Endodermal cell (in vitro differentiated cells): Measurements from ENCODE around the gene MTMR12. TPM values are rescaled to one million over a fixed set of nuclear protein-coding genes. Genes with fewer than 3 reads are reported as not detected.

Experiments used
- DNase-seq: peaks from one replicate; pipeline ENCODE4 v3.0.0-alpha.2; 2017
- H3K27ac ChIP-seq: 2 replicates; pipeline ENCODE4 v1.5.1; 2013; ENCODE audit warnings: mild to moderate bottlenecking, low read depth, low read length, moderate library complexity
- H3K27me3 ChIP-seq: 2 replicates; pipeline ENCODE4 v1.6.1; 2013; ENCODE audit warnings: mild to moderate bottlenecking, low read length, moderate library complexity; ENCODE audit not compliant: insufficient read depth, control insufficient read depth, poor library complexity, severe bottlenecking
- H3K36me3 ChIP-seq: 2 replicates; pipeline ENCODE4 v1.7.0; 2013; ENCODE audit warnings: mild to moderate bottlenecking, low read length, moderate library complexity; ENCODE audit not compliant: control insufficient read depth, insufficient read depth
- H3K4me1 ChIP-seq: one replicate; pipeline ENCODE4 v1.7.0; 2013; ENCODE audit warnings: low read length; ENCODE audit not compliant: control insufficient read depth, insufficient read depth
- H3K4me3 ChIP-seq: 2 replicates; pipeline ENCODE4 v1.5.1; 2013; ENCODE audit warnings: mild to moderate bottlenecking, low read length, moderate library complexity
- H3K9ac ChIP-seq: 2 replicates; pipeline ENCODE4 v1.6.1; 2013; ENCODE audit warnings: mild to moderate bottlenecking, low read length, moderate library complexity; ENCODE audit not compliant: poor library complexity, severe bottlenecking; ENCODE audit errors: extremely low read depth
- H3K9me3 ChIP-seq: 2 replicates; pipeline ENCODE4 v1.6.1; 2013; ENCODE audit warnings: mild to moderate bottlenecking, low read length, moderate library complexity; ENCODE audit not compliant: control insufficient read depth
- H3K27ac Mint-ChIP-seq: 2 replicates; pipeline ENCODE4 v1.8.0; 2020; ENCODE audit warnings: mixed read lengths
- H3K27me3 Mint-ChIP-seq: 2 replicates; pipeline ENCODE4 v1.8.0; 2021; ENCODE audit warnings: mild to moderate bottlenecking, mixed read lengths; ENCODE audit not compliant: insufficient read depth
- H3K36me3 Mint-ChIP-seq: 2 replicates; pipeline ENCODE4 v1.8.0; 2020; ENCODE audit warnings: low read depth, mixed read lengths
- H3K4me1 Mint-ChIP-seq: 2 replicates; pipeline ENCODE4 v1.8.0; 2020; ENCODE audit warnings: mixed read lengths
- H3K4me3 Mint-ChIP-seq: 2 replicates; pipeline ENCODE4 v1.8.0; 2020; ENCODE audit warnings: mild to moderate bottlenecking, moderate library complexity, mixed read lengths
- H3K9me3 Mint-ChIP-seq: 2 replicates; pipeline ENCODE4 v1.8.0; 2020; ENCODE audit warnings: mild to moderate bottlenecking, mixed read lengths
- WGBS, 2 experiments: methylation state at CpG; one replicate each; pipeline versions ENCODE4 v1.1.5 to v1.1.7; 2013; ENCODE audit warnings: missing lambda C conversion rate in 2 of 2, mixed read lengths in 1 of 2; ENCODE audit not compliant: insufficient coverage in 1 of 2, insufficient read length in 1 of 2; 5-methylcytosine and 5-hydroxymethylcytosine counted together
- total RNA-seq, 2 donors: library from RNA; stranded (reverse); fragmentation: NEBNext Ultra II Directional in 1 of 2; extraction: Animal tissue kit (Norgen Biotek cat#: 25700) in 1 of 2; gene quantifications; 2 replicates in 1 of 2; 3 replicates in 1 of 2; pipeline ENCODE4 v1.2.1, GENCODE V29; 2021
- TF ChIP-seq, protein P1 (sequence below): fragments of 200-600 bp; sonication (generic); conservative IDR thresholded peaks from 2 replicates; pipeline ENCODE4 v1.5.0; 2021; ENCODE audit warnings: antibody characterized with exemption, mild to moderate bottlenecking

The MTMR12 gene
- total RNA-seq, 2 donors from 2014 or later = 32.7 to 33.3 TPM

DNA sequence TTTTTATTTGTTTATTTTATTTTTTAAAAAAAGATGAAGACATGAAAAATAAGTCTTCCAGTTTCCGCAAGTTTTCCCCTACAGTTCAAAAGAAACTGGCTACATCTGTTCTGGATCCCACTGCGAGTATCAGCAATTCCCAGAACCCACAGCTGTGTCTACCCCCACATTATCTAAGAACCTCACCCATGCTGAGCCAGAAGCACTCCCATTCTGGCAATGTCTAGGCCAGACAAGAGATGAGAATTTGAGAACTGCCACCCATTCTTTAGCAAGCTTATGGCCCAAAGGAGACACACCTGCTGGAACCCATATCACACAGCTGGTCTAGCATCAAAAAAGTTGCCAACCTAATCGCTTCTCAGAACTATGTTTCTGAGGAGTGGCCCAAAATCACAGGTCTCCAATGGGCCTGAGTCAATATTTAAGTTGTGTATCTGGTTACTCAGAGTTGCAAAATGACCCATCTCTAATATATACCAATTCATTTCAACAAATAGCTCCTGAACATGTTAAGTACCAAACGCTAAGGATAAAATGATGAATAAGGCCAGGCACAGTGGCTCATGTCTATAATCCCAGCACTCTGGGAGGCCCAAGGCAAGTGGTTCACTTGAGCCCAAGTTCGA lies 27.1 kb downstream of the MTMR12 start:
- Histone ChIP-seq H3K36me3 (peaks cover 11% of the 10 kb centered on the region), H3K4me1 (peaks cover 15% of the 10 kb centered on the region), H3K27me3 (no peaks in the 10 kb centered on the region), H3K4me3 (no peak overlapping the region), H3K27ac (no peak overlapping the region), H3K9me3 (peaks cover 13% of the 10 kb centered on the region), H3K9ac (no peak overlapping the region)
- H3K4me3 Mint-ChIP-seq = no peak overlapping the region
- H3K9me3 Mint-ChIP-seq = peaks cover 14% of the 10 kb centered on the region
- H3K4me1 Mint-ChIP-seq = peaks cover 52% of the 10 kb centered on the region
- no peak for DNase-seq
- WGBS, 2 experiments = 87 to 98% methylated on average over 2 to 5 of the region's 5 CpGs
- H3K36me3 Mint-ChIP-seq = peaks cover 35% of the 10 kb centered on the region
- TF ChIP-seq, protein P1, sequence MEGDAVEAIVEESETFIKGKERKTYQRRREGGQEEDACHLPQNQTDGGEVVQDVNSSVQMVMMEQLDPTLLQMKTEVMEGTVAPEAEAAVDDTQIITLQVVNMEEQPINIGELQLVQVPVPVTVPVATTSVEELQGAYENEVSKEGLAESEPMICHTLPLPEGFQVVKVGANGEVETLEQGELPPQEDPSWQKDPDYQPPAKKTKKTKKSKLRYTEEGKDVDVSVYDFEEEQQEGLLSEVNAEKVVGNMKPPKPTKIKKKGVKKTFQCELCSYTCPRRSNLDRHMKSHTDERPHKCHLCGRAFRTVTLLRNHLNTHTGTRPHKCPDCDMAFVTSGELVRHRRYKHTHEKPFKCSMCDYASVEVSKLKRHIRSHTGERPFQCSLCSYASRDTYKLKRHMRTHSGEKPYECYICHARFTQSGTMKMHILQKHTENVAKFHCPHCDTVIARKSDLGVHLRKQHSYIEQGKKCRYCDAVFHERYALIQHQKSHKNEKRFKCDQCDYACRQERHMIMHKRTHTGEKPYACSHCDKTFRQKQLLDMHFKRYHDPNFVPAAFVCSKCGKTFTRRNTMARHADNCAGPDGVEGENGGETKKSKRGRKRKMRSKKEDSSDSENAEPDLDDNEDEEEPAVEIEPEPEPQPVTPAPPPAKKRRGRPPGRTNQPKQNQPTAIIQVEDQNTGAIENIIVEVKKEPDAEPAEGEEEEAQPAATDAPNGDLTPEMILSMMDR = no peak
- no peaks in the 10 kb centered on the region for H3K27me3 Mint-ChIP-seq
- peak overlapping the region; percentile 36 for H3K27ac Mint-ChIP-seq

DNA sequence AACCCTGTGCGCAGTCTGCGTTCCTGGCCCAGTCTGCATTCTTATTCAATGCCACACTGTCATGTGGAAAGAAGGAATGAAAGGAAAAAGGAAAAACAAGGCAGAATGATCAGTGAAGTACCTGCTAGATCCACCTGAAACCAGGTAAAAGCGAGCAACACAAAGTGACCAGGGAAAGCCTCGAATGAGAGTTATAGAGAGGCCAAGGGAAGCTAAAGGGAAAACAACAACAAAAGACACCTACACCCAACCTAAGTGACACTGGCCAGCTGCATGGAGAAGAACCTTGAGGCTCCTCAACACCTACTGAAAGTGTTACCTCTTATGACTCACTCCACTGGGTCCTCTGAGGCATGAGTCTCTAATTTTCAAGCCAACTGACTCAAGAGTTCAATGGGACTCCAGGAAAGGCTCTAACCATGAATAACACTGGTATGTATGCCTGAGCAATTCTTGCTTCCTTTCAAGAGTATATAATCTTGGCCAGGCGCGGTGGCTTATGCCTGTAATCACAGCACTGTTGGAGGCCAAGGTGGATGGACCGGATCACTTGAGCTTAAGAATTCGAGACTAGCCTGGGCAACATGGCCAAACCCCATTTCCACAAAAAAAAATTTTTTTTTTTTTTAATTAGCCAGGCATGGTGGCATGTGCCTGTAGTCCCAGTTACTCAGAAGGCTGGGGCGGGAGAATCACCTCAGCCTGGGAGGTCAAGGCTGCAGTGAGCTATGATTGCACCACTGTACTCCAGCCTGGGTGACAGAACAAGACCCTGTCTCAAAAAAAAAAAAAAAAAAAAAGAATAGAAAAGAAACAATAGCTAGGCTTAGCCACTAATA lies 29.0 kb downstream of the MTMR12 start:
- no peak for DNase-seq
- Mint-ChIP-seq H3K36me3 (peaks cover 30% of the 10 kb centered on the region), H3K9me3 (peaks cover 6% of the 10 kb centered on the region), H3K27ac (no peak overlapping the region), H3K27me3 (no peaks in the 10 kb centered on the region), H3K4me3 (no peak overlapping the region), H3K4me1 (peaks cover 57% of the 10 kb centered on the region)
- TF ChIP-seq, protein P1 = no peak
- Histone ChIP-seq H3K4me1 (peaks cover 20% of the 10 kb centered on the region), H3K9me3 (peaks cover under 1% of the 10 kb centered on the region), H3K36me3 (peaks cover 19% of the 10 kb centered on the region), H3K4me3 (no peak overlapping the region), H3K27ac (no peak overlapping the region), H3K9ac (no peak overlapping the region), H3K27me3 (no peaks in the 10 kb centered on the region)
- WGBS, 2 experiments = 92 to 94% methylated on average over 5 to 9 of the region's 9 CpGs

DNA sequence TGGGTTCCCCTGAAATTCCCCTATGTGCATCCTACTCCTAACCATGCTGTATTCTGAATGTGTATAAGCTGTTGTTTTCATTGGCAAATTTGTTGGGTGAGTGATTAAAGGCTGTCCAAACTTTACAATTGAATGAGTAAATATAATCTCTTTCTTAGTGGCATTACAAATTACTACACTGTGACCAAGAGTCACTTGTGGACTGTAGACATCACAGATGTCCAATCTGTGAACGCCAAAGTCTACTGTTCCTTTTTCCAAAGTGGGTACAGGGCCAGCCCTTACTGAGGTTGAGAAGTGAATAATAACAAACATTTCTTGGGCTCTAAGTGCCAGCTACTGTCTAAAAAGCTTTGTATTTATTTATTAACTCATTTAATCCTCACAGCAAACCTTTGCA lies 29.7 kb downstream of the MTMR12 start:
- no peak overlapping the region for H3K4me3 Mint-ChIP-seq
- Histone ChIP-seq H3K4me3 (no peak overlapping the region), H3K4me1 (peaks cover 20% of the 10 kb centered on the region), H3K9me3 (peaks cover 4% of the 10 kb centered on the region), H3K27ac (no peak overlapping the region), H3K27me3 (no peaks in the 10 kb centered on the region), H3K36me3 (peaks cover 20% of the 10 kb centered on the region), H3K9ac (no peak overlapping the region)
- TF ChIP-seq, protein P1 = no peak
- H3K4me1 Mint-ChIP-seq = peaks cover 54% of the 10 kb centered on the region
- no peaks in the 10 kb centered on the region for H3K27me3 Mint-ChIP-seq
- H3K9me3 Mint-ChIP-seq = no peaks in the 10 kb centered on the region
- no peak for DNase-seq
- H3K36me3 Mint-ChIP-seq = peaks cover 32% of the 10 kb centered on the region
- WGBS, 2 experiments = 84 to 100% methylated on average over 1 of the region's 1 CpG
- H3K27ac Mint-ChIP-seq = no peak overlapping the region
